Measurements from ENCODE around the gene CGB3.

DNA sequence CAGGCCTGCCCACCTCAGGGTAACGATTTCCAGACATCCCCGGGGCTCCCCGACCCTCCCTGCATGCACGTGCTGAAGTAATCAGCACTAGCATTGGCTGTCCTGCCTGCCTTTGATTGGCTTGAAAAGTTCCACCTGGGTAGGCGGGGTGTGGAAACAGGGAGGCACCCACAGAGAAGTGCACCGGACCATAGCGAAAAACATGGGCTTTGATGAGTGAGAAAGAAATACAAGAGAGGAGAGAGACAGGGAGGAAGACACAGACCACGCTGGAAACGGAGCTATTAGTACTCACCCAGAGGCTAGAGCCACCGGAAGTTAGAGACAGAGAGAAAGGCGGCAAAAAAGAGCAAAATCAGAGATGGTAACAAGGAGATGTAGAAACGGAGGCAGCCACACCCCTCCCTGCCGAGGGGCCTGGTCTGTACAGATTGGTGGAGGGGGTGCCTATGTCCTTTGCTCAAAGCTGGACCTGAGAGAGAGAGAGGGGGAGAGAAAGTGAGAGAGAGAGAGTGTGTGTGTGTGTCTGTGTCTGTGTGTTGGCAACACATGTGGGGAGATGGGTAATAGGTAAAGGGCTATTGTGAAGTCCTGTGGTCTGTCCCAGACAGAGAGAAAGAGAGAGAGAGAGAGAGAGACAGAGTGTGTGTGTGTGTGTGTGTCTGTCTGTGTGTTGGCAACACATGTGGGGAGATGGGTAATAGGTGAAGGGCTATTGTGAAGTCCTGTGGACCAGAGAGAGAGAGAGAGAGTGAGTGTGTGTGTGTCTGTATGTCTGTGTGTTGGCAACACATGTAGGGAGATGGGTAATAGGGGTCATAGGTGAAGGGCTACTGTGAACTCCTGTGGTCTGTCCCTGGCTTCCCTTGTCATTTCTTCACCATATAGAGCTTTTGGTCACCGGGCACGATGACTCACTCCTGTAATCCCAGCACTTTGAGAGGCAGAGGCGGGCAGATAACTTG is 2.9 kb downstream of the CGB3 start:
- no peak for TF ChIP-seq POLR2A (IDR thresholded peaks at IDR 0.05)
- TF ChIP-seq EP300 (IDR thresholded peaks at IDR 0.05), result no peak
- TF ChIP-seq, protein P1, sequence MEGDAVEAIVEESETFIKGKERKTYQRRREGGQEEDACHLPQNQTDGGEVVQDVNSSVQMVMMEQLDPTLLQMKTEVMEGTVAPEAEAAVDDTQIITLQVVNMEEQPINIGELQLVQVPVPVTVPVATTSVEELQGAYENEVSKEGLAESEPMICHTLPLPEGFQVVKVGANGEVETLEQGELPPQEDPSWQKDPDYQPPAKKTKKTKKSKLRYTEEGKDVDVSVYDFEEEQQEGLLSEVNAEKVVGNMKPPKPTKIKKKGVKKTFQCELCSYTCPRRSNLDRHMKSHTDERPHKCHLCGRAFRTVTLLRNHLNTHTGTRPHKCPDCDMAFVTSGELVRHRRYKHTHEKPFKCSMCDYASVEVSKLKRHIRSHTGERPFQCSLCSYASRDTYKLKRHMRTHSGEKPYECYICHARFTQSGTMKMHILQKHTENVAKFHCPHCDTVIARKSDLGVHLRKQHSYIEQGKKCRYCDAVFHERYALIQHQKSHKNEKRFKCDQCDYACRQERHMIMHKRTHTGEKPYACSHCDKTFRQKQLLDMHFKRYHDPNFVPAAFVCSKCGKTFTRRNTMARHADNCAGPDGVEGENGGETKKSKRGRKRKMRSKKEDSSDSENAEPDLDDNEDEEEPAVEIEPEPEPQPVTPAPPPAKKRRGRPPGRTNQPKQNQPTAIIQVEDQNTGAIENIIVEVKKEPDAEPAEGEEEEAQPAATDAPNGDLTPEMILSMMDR (IDR thresholded peaks at IDR 0.05), result no peak

Data from tibial nerve (tissue), 4 donors.